HepG2 (cell line): Measurements from ENCODE around the gene SOX13. TPM values are rescaled to one million over a fixed set of nuclear protein-coding genes. Genes with fewer than 3 reads are reported as not detected.

ENCODE experiments used
- CHD2 ChIP-seq: IDR thresholded peaks from 2 replicates; pipeline ENCODE4 v1.6.1; 2011; ENCODE audit warnings: low read depth, low read length, improper control_type of control experiment
- HNRNPUL1 ChIP-seq: fragments of 200-400 bp; formaldehyde crosslinking; IDR thresholded peaks from 2 replicates; pipeline ENCODE4 v1.6.1; 2017; ENCODE audit warnings: low read depth, mild to moderate bottlenecking, low read length, moderate library complexity
- MTA3 ChIP-seq: sonication (generic); formaldehyde crosslinking; IDR thresholded peaks from 2 replicates; pipeline ENCODE4 v1.4.0; 2020; ENCODE audit warnings: missing genetic modification reagents
- MZF1 ChIP-seq: sonication (generic); formaldehyde crosslinking; IDR thresholded peaks from 2 replicates; pipeline ENCODE4 v1.8.1; 2023; ENCODE audit warnings: mild to moderate bottlenecking, missing genetic modification reagents, borderline replicate concordance
- NCOR1 ChIP-seq: fragments of 200-600 bp; sonication (generic); IDR thresholded peaks from 2 replicates; pipeline ENCODE4 v1.7.0; 2017; ENCODE audit warnings: antibody characterized with exemption, low read length, borderline replicate concordance
- NR2C2 ChIP-seq: sonication (generic); formaldehyde crosslinking; IDR thresholded peaks from 2 replicates; pipeline ENCODE4 v1.4.0; 2020; ENCODE audit warnings: missing genetic modification reagents, mild to moderate bottlenecking, moderate library complexity, borderline replicate concordance
- NR2F6 ChIP-seq, 2 experiments: IDR thresholded peaks; 2 replicates each; pipeline ENCODE4 v1.6.1; 2016; ENCODE audit warnings: antibody characterized with exemption in 1 of 2, mild to moderate bottlenecking in 1 of 2
- RAD21 ChIP-seq: fragments of 450-650 bp; formaldehyde crosslinking; IDR thresholded peaks from 2 replicates; pipeline ENCODE4 v1.5.0; 2020; ENCODE audit warnings: mild to moderate bottlenecking
- RBAK ChIP-seq: sonication (generic); formaldehyde crosslinking; IDR thresholded peaks from 2 replicates; pipeline ENCODE4 v1.5.1; 2020; ENCODE audit warnings: mild to moderate bottlenecking, missing genetic modification reagents
- REXO4 ChIP-seq: sonication (generic); formaldehyde crosslinking; IDR thresholded peaks from 2 replicates; pipeline ENCODE4 v1.8.0; 2022; ENCODE audit warnings: missing genetic modification reagents, mild to moderate bottlenecking, borderline replicate concordance
- RFXAP ChIP-seq: sonication (generic); formaldehyde crosslinking; IDR thresholded peaks from 2 replicates; pipeline ENCODE4 v1.4.0; 2020; ENCODE audit warnings: missing genetic modification reagents, borderline replicate concordance
- SP4 ChIP-seq: sonication (generic); formaldehyde crosslinking; IDR thresholded peaks from 2 replicates; pipeline ENCODE4 v1.8.1; 2023; ENCODE audit warnings: mild to moderate bottlenecking, missing genetic modification reagents
- TBX3 ChIP-seq: fragments of 450-650 bp; IDR thresholded peaks from 2 replicates; pipeline ENCODE4 v1.6.1; 2017; ENCODE audit warnings: antibody characterized with exemption, mild to moderate bottlenecking, inconsistent platforms, borderline replicate concordance
- ZNF326 ChIP-seq: sonication (generic); formaldehyde crosslinking; IDR thresholded peaks from 2 replicates; pipeline ENCODE4 v1.4.0; 2020; ENCODE audit warnings: missing genetic modification reagents, borderline replicate concordance
- polyA plus RNA-seq, 8 experiments: library from polyadenylated mRNA; depleted of rRNA in 3 of 8; stranded (reverse) in 7 of 8; unstranded in 1 of 8; fragments of >200 nt; fragmentation: Illumina TruSeq in 4 of 8; extraction: Trizol in 4 of 8; gene quantifications; 2 replicates each; pipeline versions ENCODE4 v1.2.1 to v1.2.3, GENCODE V29; 2011 to 2016; ENCODE audit warnings: low read depth in 4 of 8, missing spikeins in 1 of 8, mixed read lengths in 1 of 8; ENCODE audit not compliant: insufficient read depth in 1 of 8
- total RNA-seq, 5 experiments: library from RNA; depleted of rRNA; stranded (reverse); fragments of >200 nt; fragmentation: Illumina TruSeq; extraction: Trizol; gene quantifications; 2 replicates each; pipeline ENCODE4 v1.2.3, GENCODE V29; 2016; ENCODE audit warnings: low read depth in 1 of 5
- TF ChIP-seq, protein P1 (sequence below), 2 experiments: sonication (generic) in 1 of 2; formaldehyde crosslinking in 1 of 2; IDR thresholded peaks; 2 replicates each; pipeline versions ENCODE4 v1.4.0 to v1.6.1; 2016 to 2020; ENCODE audit warnings: borderline replicate concordance in 1 of 2, low read depth in 1 of 2, mild to moderate bottlenecking in 1 of 2, missing genetic modification reagents in 1 of 2
- TF ChIP-seq, protein P2 (sequence below): sonication (generic); formaldehyde crosslinking; IDR thresholded peaks from 2 replicates; pipeline ENCODE4 v1.8.0; 2022; ENCODE audit warnings: mild to moderate bottlenecking, missing genetic modification reagents; ENCODE audit not compliant: insufficient replicate concordance
- TF ChIP-seq, protein P3 (sequence below): sonication (generic); formaldehyde crosslinking; IDR thresholded peaks from 2 replicates; pipeline ENCODE4 v1.9.0; 2021; ENCODE audit warnings: missing genetic modification reagents, borderline replicate concordance

The SOX13 gene
- total and polyA plus RNA-seq, 2 of the 13 experiments (the other 11 are each of a cell fraction or from before 2014, with no cell fraction given) = 13.3 to 15.8 TPM

DNA sequence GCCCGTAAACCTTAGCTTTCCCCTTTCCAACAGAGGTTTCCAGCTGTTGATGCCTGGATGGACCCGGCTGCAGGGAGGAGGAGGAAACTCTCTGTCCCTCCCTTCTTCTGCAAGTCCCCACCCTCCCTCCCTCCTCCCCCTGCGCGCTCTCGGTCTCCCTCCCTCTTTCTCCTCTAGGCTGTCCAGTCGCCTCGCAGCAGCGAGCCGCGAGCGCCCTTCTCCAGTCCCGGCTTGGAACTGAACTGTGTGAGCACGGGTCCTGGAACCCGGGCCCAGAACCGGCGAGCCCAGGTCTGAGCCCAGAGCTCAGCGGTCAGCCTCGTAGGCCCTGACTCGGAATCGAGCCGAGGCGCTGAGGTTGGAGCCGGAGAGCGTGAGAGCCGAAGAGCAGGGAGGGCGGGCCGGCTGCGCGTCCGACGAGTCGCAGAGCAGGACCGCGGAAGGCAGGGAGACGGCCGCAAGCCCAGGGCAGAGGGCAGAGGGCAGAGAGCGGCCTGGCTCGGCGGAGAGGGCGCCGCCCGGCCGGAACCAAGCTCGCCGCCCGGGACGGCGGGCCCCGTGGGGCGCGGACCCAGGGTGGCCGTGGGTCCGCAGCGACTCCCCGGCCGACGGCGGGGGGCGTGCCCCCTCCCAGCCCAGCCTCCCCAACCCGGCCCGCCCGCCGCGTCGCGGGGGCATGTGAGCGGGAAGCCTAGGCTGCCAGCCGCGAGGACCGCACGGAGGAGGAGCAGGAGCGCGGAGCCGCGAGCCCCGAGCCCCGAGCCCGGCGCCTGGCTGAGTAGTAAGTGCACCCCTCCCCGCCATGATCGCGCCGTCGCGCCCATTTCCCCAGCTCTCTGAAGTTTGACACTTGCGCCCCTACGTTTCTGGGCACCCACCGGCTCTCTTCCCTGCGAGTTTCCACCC is at the start of gene SOX13 (continued):
- TF ChIP-seq NR2F6 (IDR thresholded peaks at IDR 0.05) = no peak
- peak; percentile 66; the same call in 1 of the 2 replicates for TF ChIP-seq NR2F6 (CRISPR knock-in tag; IDR thresholded peaks at IDR 0.05)
- no peak for TF ChIP-seq HNRNPUL1
- TF ChIP-seq SP4 = peak; percentile 40; the same call in 1 of the 2 replicates
- TF ChIP-seq REXO4 = no peak
- TF ChIP-seq MTA3 (CRISPR knock-in tag) = no peak
- TF ChIP-seq NCOR1 = no peak
- TF ChIP-seq RBAK (CRISPR knock-in tag) = 0 out of 2 replicates have a peak, but pooled peaks have one; percentile 38
- peak; percentile 70 for TF ChIP-seq RAD21
- TF ChIP-seq CHD2 = no peak
- TF ChIP-seq TBX3 = no peak
- TF ChIP-seq RFXAP (CRISPR knock-in tag) = peak; percentile 57; the same call in 1 of the 2 replicates
- TF ChIP-seq MZF1 (CRISPR knock-in tag) = no peak
- TF ChIP-seq, protein P1, sequence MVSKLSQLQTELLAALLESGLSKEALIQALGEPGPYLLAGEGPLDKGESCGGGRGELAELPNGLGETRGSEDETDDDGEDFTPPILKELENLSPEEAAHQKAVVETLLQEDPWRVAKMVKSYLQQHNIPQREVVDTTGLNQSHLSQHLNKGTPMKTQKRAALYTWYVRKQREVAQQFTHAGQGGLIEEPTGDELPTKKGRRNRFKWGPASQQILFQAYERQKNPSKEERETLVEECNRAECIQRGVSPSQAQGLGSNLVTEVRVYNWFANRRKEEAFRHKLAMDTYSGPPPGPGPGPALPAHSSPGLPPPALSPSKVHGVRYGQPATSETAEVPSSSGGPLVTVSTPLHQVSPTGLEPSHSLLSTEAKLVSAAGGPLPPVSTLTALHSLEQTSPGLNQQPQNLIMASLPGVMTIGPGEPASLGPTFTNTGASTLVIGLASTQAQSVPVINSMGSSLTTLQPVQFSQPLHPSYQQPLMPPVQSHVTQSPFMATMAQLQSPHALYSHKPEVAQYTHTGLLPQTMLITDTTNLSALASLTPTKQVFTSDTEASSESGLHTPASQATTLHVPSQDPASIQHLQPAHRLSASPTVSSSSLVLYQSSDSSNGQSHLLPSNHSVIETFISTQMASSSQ (IDR thresholded peaks at IDR 0.05; ENCODE audit: low read depth) = no peak
- TF ChIP-seq, protein P1 (CRISPR knock-in tag; IDR thresholded peaks at IDR 0.05; ENCODE audit: borderline replicate concordance) = no peak
- TF ChIP-seq, protein P2, sequence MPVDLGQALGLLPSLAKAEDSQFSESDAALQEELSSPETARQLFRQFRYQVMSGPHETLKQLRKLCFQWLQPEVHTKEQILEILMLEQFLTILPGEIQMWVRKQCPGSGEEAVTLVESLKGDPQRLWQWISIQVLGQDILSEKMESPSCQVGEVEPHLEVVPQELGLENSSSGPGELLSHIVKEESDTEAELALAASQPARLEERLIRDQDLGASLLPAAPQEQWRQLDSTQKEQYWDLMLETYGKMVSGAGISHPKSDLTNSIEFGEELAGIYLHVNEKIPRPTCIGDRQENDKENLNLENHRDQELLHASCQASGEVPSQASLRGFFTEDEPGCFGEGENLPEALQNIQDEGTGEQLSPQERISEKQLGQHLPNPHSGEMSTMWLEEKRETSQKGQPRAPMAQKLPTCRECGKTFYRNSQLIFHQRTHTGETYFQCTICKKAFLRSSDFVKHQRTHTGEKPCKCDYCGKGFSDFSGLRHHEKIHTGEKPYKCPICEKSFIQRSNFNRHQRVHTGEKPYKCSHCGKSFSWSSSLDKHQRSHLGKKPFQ = peak; percentile 23
- TF ChIP-seq ZNF326 (CRISPR knock-in tag) = no peak
- peak; percentile 82 for TF ChIP-seq NR2C2
- TF ChIP-seq, protein P3, sequence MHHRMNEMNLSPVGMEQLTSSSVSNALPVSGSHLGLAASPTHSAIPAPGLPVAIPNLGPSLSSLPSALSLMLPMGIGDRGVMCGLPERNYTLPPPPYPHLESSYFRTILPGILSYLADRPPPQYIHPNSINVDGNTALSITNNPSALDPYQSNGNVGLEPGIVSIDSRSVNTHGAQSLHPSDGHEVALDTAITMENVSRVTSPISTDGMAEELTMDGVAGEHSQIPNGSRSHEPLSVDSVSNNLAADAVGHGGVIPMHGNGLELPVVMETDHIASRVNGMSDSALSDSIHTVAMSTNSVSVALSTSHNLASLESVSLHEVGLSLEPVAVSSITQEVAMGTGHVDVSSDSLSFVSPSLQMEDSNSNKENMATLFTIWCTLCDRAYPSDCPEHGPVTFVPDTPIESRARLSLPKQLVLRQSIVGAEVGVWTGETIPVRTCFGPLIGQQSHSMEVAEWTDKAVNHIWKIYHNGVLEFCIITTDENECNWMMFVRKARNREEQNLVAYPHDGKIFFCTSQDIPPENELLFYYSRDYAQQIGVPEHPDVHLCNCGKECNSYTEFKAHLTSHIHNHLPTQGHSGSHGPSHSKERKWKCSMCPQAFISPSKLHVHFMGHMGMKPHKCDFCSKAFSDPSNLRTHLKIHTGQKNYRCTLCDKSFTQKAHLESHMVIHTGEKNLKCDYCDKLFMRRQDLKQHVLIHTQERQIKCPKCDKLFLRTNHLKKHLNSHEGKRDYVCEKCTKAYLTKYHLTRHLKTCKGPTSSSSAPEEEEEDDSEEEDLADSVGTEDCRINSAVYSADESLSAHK = 0 out of 2 replicates have a peak, but pooled peaks have one; percentile 61
